HepG2 (cell line): ENCODE measurements around the gene RDH12. TPM values are rescaled to one million over a fixed set of nuclear protein-coding genes. Genes with fewer than 3 reads are reported as not detected.

Experiments
- EHMT2 ChIP-seq: fragments of 200-600 bp; sonication (generic); IDR thresholded peaks from 2 replicates; pipeline ENCODE4 v1.7.0; 2017; ENCODE audit warnings: antibody characterized with exemption, low read depth, low read length, borderline replicate concordance
- JDP2 ChIP-seq: sonication (generic); formaldehyde crosslinking; IDR thresholded peaks from 2 replicates; pipeline ENCODE4 v1.8.1; 2022; ENCODE audit warnings: missing genetic modification reagents, borderline replicate concordance
- KAT7 ChIP-seq: IDR thresholded peaks from 2 replicates; pipeline ENCODE4 v1.6.1; 2018; ENCODE audit warnings: borderline replicate concordance, missing compliant biosample characterization
- KDM2A ChIP-seq: sonication (generic); formaldehyde crosslinking; IDR thresholded peaks from 2 replicates; pipeline ENCODE4 v1.4.0; 2020; ENCODE audit warnings: low read depth, missing genetic modification reagents, borderline replicate concordance
- KDM5A ChIP-seq: fragments of 200-600 bp; sonication (generic); IDR thresholded peaks from 2 replicates; pipeline ENCODE4 v1.7.0; 2018; ENCODE audit warnings: antibody characterized with exemption, mild to moderate bottlenecking, low read length, borderline replicate concordance
- KLF12 ChIP-seq: sonication (generic); formaldehyde crosslinking; IDR thresholded peaks from 2 replicates; pipeline ENCODE4 v1.4.0; 2020; ENCODE audit warnings: missing genetic modification reagents, borderline replicate concordance
- KLF15 ChIP-seq: sonication (generic); formaldehyde crosslinking; IDR thresholded peaks from 2 replicates; pipeline ENCODE4 v1.8.1; 2023; ENCODE audit warnings: borderline replicate concordance, mild to moderate bottlenecking, inconsistent platforms, missing genetic modification reagents, mixed read lengths
- RFX5 ChIP-seq: IDR thresholded peaks from 2 replicates; pipeline ENCODE4 v1.6.1; 2011; ENCODE audit warnings: low read depth, low read length, improper control_type of control experiment
- SOX5 ChIP-seq: IDR thresholded peaks from 2 replicates; pipeline ENCODE4 v1.6.1; 2016; ENCODE audit warnings: borderline replicate concordance
- ZFY ChIP-seq: sonication (generic); formaldehyde crosslinking; IDR thresholded peaks from 2 replicates; pipeline ENCODE4 v1.4.0; 2020; ENCODE audit warnings: missing genetic modification reagents
- ZNF441 ChIP-seq: sonication (generic); formaldehyde crosslinking; IDR thresholded peaks from 2 replicates; pipeline ENCODE4 v1.7.0; 2021; ENCODE audit warnings: missing genetic modification reagents, borderline replicate concordance
- ZNF7 ChIP-seq: IDR thresholded peaks from 2 replicates; pipeline ENCODE4 v1.6.1; 2016; ENCODE audit warnings: missing biosample characterization, missing genetic modification reagents
- ZNF782 ChIP-seq: sonication (generic); formaldehyde crosslinking; IDR thresholded peaks from 2 replicates; pipeline ENCODE4 v1.4.0; 2020; ENCODE audit warnings: missing genetic modification reagents, mild to moderate bottlenecking, borderline replicate concordance
- ZNF790 ChIP-seq: sonication (generic); formaldehyde crosslinking; IDR thresholded peaks from 2 replicates; pipeline ENCODE4 v1.8.0; 2022; ENCODE audit warnings: missing genetic modification reagents, mild to moderate bottlenecking, borderline replicate concordance
- polyA plus RNA-seq, 8 experiments: library from polyadenylated mRNA; depleted of rRNA in 3 of 8; stranded (reverse) in 7 of 8; unstranded in 1 of 8; fragments of >200 nt; fragmentation: Illumina TruSeq in 4 of 8; extraction: Trizol in 4 of 8; gene quantifications; 2 replicates each; pipeline versions ENCODE4 v1.2.1 to v1.2.3, GENCODE V29; 2011 to 2016; ENCODE audit warnings: low read depth in 4 of 8, missing spikeins in 1 of 8, mixed read lengths in 1 of 8; ENCODE audit not compliant: insufficient read depth in 1 of 8
- total RNA-seq, 5 experiments: library from RNA; depleted of rRNA; stranded (reverse); fragments of >200 nt; fragmentation: Illumina TruSeq; extraction: Trizol; gene quantifications; 2 replicates each; pipeline ENCODE4 v1.2.3, GENCODE V29; 2016; ENCODE audit warnings: low read depth in 1 of 5
- TF ChIP-seq, protein P1 (sequence below): sonication (generic); formaldehyde crosslinking; IDR thresholded peaks from 2 replicates; pipeline ENCODE4 v1.4.0; 2020; ENCODE audit warnings: missing genetic modification reagents
- TF ChIP-seq, protein P2 (sequence below): sonication (generic); formaldehyde crosslinking; IDR thresholded peaks from 2 replicates; pipeline ENCODE4 v1.5.1; 2020; ENCODE audit warnings: mild to moderate bottlenecking, missing genetic modification reagents, moderate library complexity
- TF ChIP-seq, protein P3 (sequence below): sonication (generic); formaldehyde crosslinking; IDR thresholded peaks from 2 replicates; pipeline ENCODE4 v1.4.0; 2020; ENCODE audit warnings: mild to moderate bottlenecking, missing genetic modification reagents
- TF ChIP-seq, protein P4 (sequence below): sonication (generic); formaldehyde crosslinking; IDR thresholded peaks from 2 replicates; pipeline ENCODE4 v1.5.0; 2020; ENCODE audit warnings: missing genetic modification reagents, mild to moderate bottlenecking, borderline replicate concordance

Gene RDH12
- total and polyA plus RNA-seq, 2 of the 13 experiments (the other 11 are each of a cell fraction or from before 2014, with no cell fraction given), result 1.6 to 2.1 TPM

DNA sequence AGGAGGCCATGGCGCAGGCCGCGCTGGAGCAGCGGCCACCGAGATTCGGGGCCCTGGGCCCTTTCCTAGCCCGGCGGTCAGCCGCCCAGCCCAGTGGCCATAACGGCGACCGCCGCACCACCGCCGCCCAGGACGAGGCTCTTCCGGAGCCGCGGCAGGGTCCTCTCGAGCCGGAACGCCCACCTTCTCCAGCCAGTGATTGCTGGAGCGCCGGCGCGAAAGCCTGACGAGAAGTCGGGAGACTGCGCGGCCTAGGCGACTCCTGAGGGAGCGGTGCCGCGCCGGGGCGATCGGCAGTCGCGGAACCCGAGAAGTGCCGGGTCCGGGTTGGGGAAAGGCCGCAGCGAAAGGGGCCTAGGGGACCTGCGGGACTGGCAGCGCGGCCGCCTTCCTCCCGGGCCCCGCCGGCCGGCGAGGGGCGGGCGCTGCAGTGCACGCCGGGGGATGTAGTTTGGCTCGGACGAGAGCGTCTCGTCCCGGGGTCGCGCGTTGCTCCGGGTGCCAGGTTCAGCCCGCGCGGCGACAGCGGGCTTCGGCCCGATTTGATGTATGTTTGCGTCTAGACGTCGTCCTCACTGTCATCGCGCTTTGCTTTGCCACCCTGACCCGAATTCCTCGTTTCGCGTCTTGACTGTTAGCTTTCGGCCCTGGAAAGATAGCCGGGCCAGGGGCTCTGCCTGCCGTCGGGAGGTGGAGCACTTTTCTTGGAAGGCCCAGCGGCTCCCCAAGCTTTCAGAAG is 27.0 kb upstream of the RDH12 start, which contains the start of gene VTI1B (continued):
- TF ChIP-seq KDM5A, result peak; percentile 78; the same call in 1 of the 2 replicates
- TF ChIP-seq, protein P1, sequence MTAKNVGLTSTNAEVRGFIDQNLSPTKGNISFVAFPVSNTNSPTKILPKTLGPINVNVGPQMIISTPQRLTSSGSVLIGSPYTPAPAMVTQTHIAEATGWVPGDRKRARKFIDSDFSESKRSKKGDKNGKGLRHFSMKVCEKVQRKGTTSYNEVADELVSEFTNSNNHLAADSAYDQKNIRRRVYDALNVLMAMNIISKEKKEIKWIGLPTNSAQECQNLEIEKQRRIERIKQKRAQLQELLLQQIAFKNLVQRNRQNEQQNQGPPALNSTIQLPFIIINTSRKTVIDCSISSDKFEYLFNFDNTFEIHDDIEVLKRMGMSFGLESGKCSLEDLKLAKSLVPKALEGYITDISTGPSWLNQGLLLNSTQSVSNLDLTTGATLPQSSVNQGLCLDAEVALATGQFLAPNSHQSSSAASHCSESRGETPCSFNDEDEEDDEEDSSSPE (CRISPR knock-in tag), result peak; percentile 56; the same call in 1 of the 2 replicates
- TF ChIP-seq, protein P2, sequence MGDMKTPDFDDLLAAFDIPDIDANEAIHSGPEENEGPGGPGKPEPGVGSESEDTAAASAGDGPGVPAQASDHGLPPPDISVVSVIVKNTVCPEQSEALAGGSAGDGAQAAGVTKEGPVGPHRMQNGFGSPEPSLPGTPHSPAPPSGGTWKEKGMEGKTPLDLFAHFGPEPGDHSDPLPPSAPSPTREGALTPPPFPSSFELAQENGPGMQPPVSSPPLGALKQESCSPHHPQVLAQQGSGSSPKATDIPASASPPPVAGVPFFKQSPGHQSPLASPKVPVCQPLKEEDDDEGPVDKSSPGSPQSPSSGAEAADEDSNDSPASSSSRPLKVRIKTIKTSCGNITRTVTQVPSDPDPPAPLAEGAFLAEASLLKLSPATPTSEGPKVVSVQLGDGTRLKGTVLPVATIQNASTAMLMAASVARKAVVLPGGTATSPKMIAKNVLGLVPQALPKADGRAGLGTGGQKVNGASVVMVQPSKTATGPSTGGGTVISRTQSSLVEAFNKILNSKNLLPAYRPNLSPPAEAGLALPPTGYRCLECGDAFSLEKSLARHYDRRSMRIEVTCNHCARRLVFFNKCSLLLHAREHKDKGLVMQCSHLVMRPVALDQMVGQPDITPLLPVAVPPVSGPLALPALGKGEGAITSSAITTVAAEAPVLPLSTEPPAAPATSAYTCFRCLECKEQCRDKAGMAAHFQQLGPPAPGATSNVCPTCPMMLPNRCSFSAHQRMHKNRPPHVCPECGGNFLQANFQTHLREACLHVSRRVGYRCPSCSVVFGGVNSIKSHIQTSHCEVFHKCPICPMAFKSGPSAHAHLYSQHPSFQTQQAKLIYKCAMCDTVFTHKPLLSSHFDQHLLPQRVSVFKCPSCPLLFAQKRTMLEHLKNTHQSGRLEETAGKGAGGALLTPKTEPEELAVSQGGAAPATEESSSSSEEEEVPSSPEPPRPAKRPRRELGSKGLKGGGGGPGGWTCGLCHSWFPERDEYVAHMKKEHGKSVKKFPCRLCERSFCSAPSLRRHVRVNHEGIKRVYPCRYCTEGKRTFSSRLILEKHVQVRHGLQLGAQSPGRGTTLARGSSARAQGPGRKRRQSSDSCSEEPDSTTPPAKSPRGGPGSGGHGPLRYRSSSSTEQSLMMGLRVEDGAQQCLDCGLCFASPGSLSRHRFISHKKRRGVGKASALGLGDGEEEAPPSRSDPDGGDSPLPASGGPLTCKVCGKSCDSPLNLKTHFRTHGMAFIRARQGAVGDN, result peak; percentile 81
- no peak for TF ChIP-seq RFX5
- no peak for TF ChIP-seq ZNF7 (CRISPR knock-in tag)
- no peak for TF ChIP-seq KLF15 (CRISPR knock-in tag)
- peak; percentile 96 for TF ChIP-seq ZFY
- peak; percentile 78 for TF ChIP-seq KLF12
- peak; percentile 67; the same call in 1 of the 2 replicates for TF ChIP-seq ZNF441 (CRISPR knock-in tag)
- TF ChIP-seq KDM2A (CRISPR knock-in tag), result peak; percentile 96; the same call in 1 of the 2 replicates
- TF ChIP-seq, protein P3, sequence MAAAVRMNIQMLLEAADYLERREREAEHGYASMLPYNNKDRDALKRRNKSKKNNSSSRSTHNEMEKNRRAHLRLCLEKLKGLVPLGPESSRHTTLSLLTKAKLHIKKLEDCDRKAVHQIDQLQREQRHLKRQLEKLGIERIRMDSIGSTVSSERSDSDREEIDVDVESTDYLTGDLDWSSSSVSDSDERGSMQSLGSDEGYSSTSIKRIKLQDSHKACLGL (CRISPR knock-in tag), result peak; percentile 22; the same call in 1 of the 2 replicates
- TF ChIP-seq KAT7 (CRISPR knock-in tag), result peak; percentile 92; the same call in 1 of the 2 replicates
- peak; percentile 12; the same call in 1 of the 2 replicates for TF ChIP-seq SOX5 (CRISPR knock-in tag)
- TF ChIP-seq ZNF790, result peak; percentile 66; the same call in 1 of the 2 replicates
- TF ChIP-seq JDP2, result no peak
- TF ChIP-seq, protein P4, sequence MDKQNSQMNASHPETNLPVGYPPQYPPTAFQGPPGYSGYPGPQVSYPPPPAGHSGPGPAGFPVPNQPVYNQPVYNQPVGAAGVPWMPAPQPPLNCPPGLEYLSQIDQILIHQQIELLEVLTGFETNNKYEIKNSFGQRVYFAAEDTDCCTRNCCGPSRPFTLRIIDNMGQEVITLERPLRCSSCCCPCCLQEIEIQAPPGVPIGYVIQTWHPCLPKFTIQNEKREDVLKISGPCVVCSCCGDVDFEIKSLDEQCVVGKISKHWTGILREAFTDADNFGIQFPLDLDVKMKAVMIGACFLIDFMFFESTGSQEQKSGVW (CRISPR knock-in tag), result no peak
- no peak for TF ChIP-seq EHMT2
- TF ChIP-seq ZNF782, result peak; percentile 48; the same call in 1 of the 2 replicates
